ENCODE results near the gene UBQLNL. TPM values are rescaled to one million over a fixed set of nuclear protein-coding genes. Genes with fewer than 3 reads are reported as not detected.

The UBQLNL gene
- total RNA-seq = 0.24 TPM
- long read RNA-seq = 0 reads

GRCh38 chr11:5516599-5516998, at the start of gene UBQLNL:
TSS of gene UBQLNL (minus strand) at chr11:5516699. CDS start at chr11:5516441, 258 bp downstream.
- ATAC-seq (no peak), DNase-seq (ENCODE audit: missing footprints) (no peak)
- intact Hi-C loops (cut with DNase I) = no loop called here

- DNase-seq (ENCODE audit: missing footprints) (no peak), ATAC-seq (no peak)
- intact Hi-C loops (cut with DNase I) = no loop called here
Measured at GRCh38 chr11:5564259-5565019, 47.9 kb upstream of the UBQLNL start.

- no peak for DNase-seq (ENCODE audit: missing footprints)
- intact Hi-C loops (cut with DNase I) = no loop called here
- ATAC-seq = no peak
Measured at GRCh38 chr11:5557751-5558150, 41.3 kb upstream of the UBQLNL start.

- intact Hi-C loops (cut with DNase I) = no loop called here
- DNase-seq (ENCODE audit: missing footprints) = no peak
- ATAC-seq = no peak
Measured at GRCh38 chr11:5556596-5557188, 40.2 kb upstream of the UBQLNL start.

- DNase-seq (ENCODE audit: missing footprints) (no peak), ATAC-seq (no peak)
- intact Hi-C loops (cut with DNase I) = loop anchor here (2.0 kb wide), 1 partner anchor 77 kb away; no protein-coding TSS in a partner anchor
Measured at GRCh38 chr11:5553343-5553742, 36.8 kb upstream of the UBQLNL start.

- DNase-seq (ENCODE audit: missing footprints) (no peak), ATAC-seq (no peak)
- intact Hi-C loops (cut with DNase I) = no loop called here
Measured at GRCh38 chr11:5550440-5551095, 34.1 kb upstream of the UBQLNL start.

- ATAC-seq (no peak), DNase-seq (ENCODE audit: missing footprints) (no peak)
- intact Hi-C loops (cut with DNase I) = no loop called here
Measured at GRCh38 chr11:5548440-5548839, 31.9 kb upstream of the UBQLNL start, which contains the start of gene OR52H1. TSS of gene OR52H1 (minus strand) at chr11:5548540. CDS start at chr11:5545505, 3,035 bp downstream.

GRCh38 chr11:5547982-5548381, 31.5 kb upstream of the UBQLNL start:
- DNase-seq (ENCODE audit: missing footprints) (no peak), ATAC-seq (no peak)
- intact Hi-C loops (cut with DNase I) = no loop called here

GRCh38 chr11:5546457-5546856, 30.0 kb upstream of the UBQLNL start:
- intact Hi-C loops (cut with DNase I) = no loop called here
- ATAC-seq (no peak), DNase-seq (ENCODE audit: missing footprints) (no peak)

- DNase-seq (ENCODE audit: missing footprints) (no peak), ATAC-seq (no peak)
- intact Hi-C loops (cut with DNase I) = no loop called here
Measured at GRCh38 chr11:5541427-5541826, 24.9 kb upstream of the UBQLNL start.

- ATAC-seq (no peak), DNase-seq (ENCODE audit: missing footprints) (no peak)
- intact Hi-C loops (cut with DNase I) = no loop called here
Measured at GRCh38 chr11:5536482-5536881, 20.0 kb upstream of the UBQLNL start.

- DNase-seq (ENCODE audit: missing footprints) (no peak), ATAC-seq (no peak)
- intact Hi-C loops (cut with DNase I) = no loop called here
Measured at GRCh38 chr11:5534046-5534445, 17.5 kb upstream of the UBQLNL start.

GRCh38 chr11:5531053-5531831, 14.7 kb upstream of the UBQLNL start:
- DNase-seq (ENCODE audit: missing footprints) = no peak
- intact Hi-C loops (cut with DNase I) = no loop called here
- ATAC-seq = no peak

GRCh38 chr11:5528495-5528894, 12.0 kb upstream of the UBQLNL start:
- DNase-seq (ENCODE audit: missing footprints) (no peak), ATAC-seq (no peak)
- intact Hi-C loops (cut with DNase I) = no loop called here

GRCh38 chr11:5527716-5528115, 11.2 kb upstream of the UBQLNL start:
- intact Hi-C loops (cut with DNase I) = no loop called here
- ATAC-seq (no peak), DNase-seq (ENCODE audit: missing footprints) (no peak)

- ATAC-seq = no peak
- intact Hi-C loops (cut with DNase I) = no loop called here
Measured at GRCh38 chr11:5524756-5525155, 8.3 kb upstream of the UBQLNL start.

GRCh38 chr11:5522308-5522707, 5.8 kb upstream of the UBQLNL start:
- DNase-seq (ENCODE audit: missing footprints) (no peak), ATAC-seq (no peak)
- intact Hi-C loops (cut with DNase I) = no loop called here

More at GRCh38 chr11:5524756-5525155, 8.3 kb upstream of the UBQLNL start:
- no peak for DNase-seq (ENCODE audit: missing footprints)

- DNase-seq (ENCODE audit: missing footprints) (no peak), ATAC-seq (no peak)
- intact Hi-C loops (cut with DNase I) = no loop called here
Measured at GRCh38 chr11:5521540-5521939, 5.0 kb upstream of the UBQLNL start.

- DNase-seq (ENCODE audit: missing footprints) = no peak
- intact Hi-C loops (cut with DNase I) = no loop called here
- ATAC-seq = no peak
Measured at GRCh38 chr11:5514841-5515240, 1.7 kb downstream of the UBQLNL start.
